CD14-positive monocyte (primary cell): ENCODE measurements around the gene CHMP4A. TPM values are rescaled to one million over a fixed set of nuclear protein-coding genes. Genes with fewer than 3 reads are reported as not detected.

ENCODE experiments used
- DNase-seq, 3 donors: peaks; one replicate each; pipeline ENCODE4 v3.0.0-alpha.2; 2011 to 2022
- H2AFZ ChIP-seq: 2 replicates; pipeline ENCODE4 v1.6.0; 2012; ENCODE audit warnings: mild to moderate bottlenecking, low read depth, low read length, inconsistent platforms; ENCODE audit not compliant: insufficient read depth, poor library complexity, severe bottlenecking
- H3K27ac ChIP-seq, 2 donors: 1 replicate in 1 of 2; 2 replicates in 1 of 2; pipeline ENCODE4 v1.5.1; 2012 to 2013; ENCODE audit warnings: low read length in 2 of 2, control low read depth in 1 of 2, inconsistent platforms in 1 of 2, low read depth in 1 of 2, mild to moderate bottlenecking in 1 of 2
- H3K27me3 ChIP-seq, 2 donors: one replicate each; pipeline versions ENCODE4 v1.6.0 to v1.6.1; 2011 to 2013; ENCODE audit warnings: low read length in 2 of 2; ENCODE audit not compliant: control insufficient read depth in 2 of 2, insufficient read depth in 2 of 2
- H3K36me3 ChIP-seq, 2 donors: replicated peaks in 1 of 2; 1 replicate in 1 of 2; 2 replicates in 1 of 2; pipeline versions ENCODE4 v1.5.1 to v1.6.1; 2012 to 2013; ENCODE audit warnings: low read length in 2 of 2, control low read depth in 1 of 2, inconsistent platforms in 1 of 2, mild to moderate bottlenecking in 1 of 2; ENCODE audit not compliant: insufficient read depth in 2 of 2, control insufficient read depth in 1 of 2
- H3K4me1 ChIP-seq, 2 donors: 1 replicate in 1 of 2; 2 replicates in 1 of 2; pipeline versions ENCODE4 v1.5.1 to v1.6.1; 2012 to 2013; ENCODE audit warnings: low read length in 2 of 2, control low read depth in 1 of 2, inconsistent platforms in 1 of 2, mild to moderate bottlenecking in 1 of 2, moderate library complexity in 1 of 2; ENCODE audit not compliant: insufficient read depth in 2 of 2, control insufficient read depth in 1 of 2
- H3K4me2 ChIP-seq: replicated peaks from 2 replicates; pipeline ENCODE3; 2012; ENCODE audit warnings: low read length, moderate library complexity, mild to moderate bottlenecking; ENCODE audit not compliant: poor library complexity, severe bottlenecking; ENCODE audit errors: extremely low read depth
- H3K4me3 ChIP-seq, 3 experiments: fragments of 200-600 bp in 1 of 3; sonication (generic) in 1 of 3; replicated peaks in 1 of 3; 1 replicate in 2 of 3; 2 replicates in 1 of 3; pipeline ENCODE4 v1.5.1; 2011 to 2013; ENCODE audit warnings: low read length in 3 of 3, mild to moderate bottlenecking in 3 of 3, control low read depth in 2 of 3, low read depth in 2 of 3, inconsistent platforms in 1 of 3, moderate library complexity in 1 of 3
- H3K79me2 ChIP-seq: 2 replicates; pipeline ENCODE4 v1.6.0; 2012; ENCODE audit warnings: mild to moderate bottlenecking, control low read depth, inconsistent platforms, low read length, moderate library complexity; ENCODE audit not compliant: insufficient read depth
- H3K9ac ChIP-seq: 2 replicates; pipeline ENCODE4 v1.6.0; 2017; ENCODE audit warnings: low read length, mild to moderate bottlenecking; ENCODE audit not compliant: insufficient read depth, poor library complexity, severe bottlenecking
- H3K9me3 ChIP-seq, 2 donors: replicated peaks in 1 of 2; 1 replicate in 1 of 2; 2 replicates in 1 of 2; pipeline versions ENCODE4 v1.5.1 to v1.6.1; 2012 to 2013; ENCODE audit warnings: low read length in 2 of 2, control low read depth in 1 of 2; ENCODE audit not compliant: control insufficient read depth in 1 of 2, insufficient read depth in 1 of 2
- H4K20me1 ChIP-seq: 2 replicates; pipeline ENCODE4 v1.6.0; 2012; ENCODE audit warnings: mild to moderate bottlenecking, low read length, control low read depth, moderate library complexity; ENCODE audit not compliant: insufficient read depth
- H3K27ac Mint-ChIP-seq, 7 donors: one replicate each; pipeline ENCODE4 v1.8.0; 2020; ENCODE audit warnings: mild to moderate bottlenecking in 7 of 7, mixed read lengths in 7 of 7, moderate library complexity in 6 of 7, inconsistent platforms in 2 of 7
- H3K27me3 Mint-ChIP-seq, 3 donors: one replicate each; pipeline ENCODE4 v1.8.0; 2021 to 2022; ENCODE audit warnings: low read depth in 3 of 3, mild to moderate bottlenecking in 3 of 3, mixed read lengths in 3 of 3, moderate library complexity in 3 of 3, inconsistent platforms in 1 of 3
- H3K36me3 Mint-ChIP-seq, 2 donors: one replicate each; pipeline ENCODE4 v1.8.0; 2020; ENCODE audit warnings: mixed read lengths in 2 of 2, inconsistent platforms in 1 of 2, mild to moderate bottlenecking in 1 of 2
- H3K4me1 Mint-ChIP-seq: one replicate; pipeline ENCODE4 v1.8.0; 2020; ENCODE audit warnings: mild to moderate bottlenecking, mixed read lengths
- H3K4me3 Mint-ChIP-seq, 2 donors: one replicate each; pipeline ENCODE4 v1.8.0; 2020; ENCODE audit warnings: mild to moderate bottlenecking in 2 of 2, mixed read lengths in 2 of 2, moderate library complexity in 1 of 2
- H3K9me3 Mint-ChIP-seq, 7 donors: one replicate each; pipeline ENCODE4 v1.8.0; 2020 to 2022; ENCODE audit warnings: mixed read lengths in 7 of 7, mild to moderate bottlenecking in 6 of 7, moderate library complexity in 6 of 7, inconsistent platforms in 2 of 7
- WGBS: methylation state at CpG from one replicate; pipeline ENCODE4 v1.1.5; 2013; ENCODE audit warnings: missing lambda C conversion rate; ENCODE audit not compliant: insufficient coverage; 5-methylcytosine and 5-hydroxymethylcytosine counted together
- intact Hi-C, 2 donors: fragments of 100-400 bp; cut with micrococcal nuclease; formaldehyde crosslinking; loops; one replicate each; pipeline versions ENCODE4 v1.15.0 to v1.15.1; 2023
- polyA plus RNA-seq, 3 donors: library from polyadenylated mRNA; depleted of rRNA in 1 of 3; unstranded in 2 of 3; stranded (reverse) in 1 of 3; fragments of 300-500 nt in 2 of 3; fragments of >200 nt in 1 of 3; fragmentation: Illumina TruSeq in 2 of 3; gene quantifications; 1 replicate in 2 of 3; 2 replicates in 1 of 3; pipeline ENCODE4 v1.2.3, GENCODE V29; 2012 to 2021
- TF ChIP-seq, protein P1 (sequence below): fragments of 200-600 bp; IDR thresholded peaks from one replicate; pipeline ENCODE4 v1.8.0; 2022; ENCODE audit warnings: antibody characterized with exemption, mild to moderate bottlenecking

CHMP4A gene
- polyA plus RNA-seq, 3 donors, result 99.0 to 128 (median 102) TPM

DNA sequence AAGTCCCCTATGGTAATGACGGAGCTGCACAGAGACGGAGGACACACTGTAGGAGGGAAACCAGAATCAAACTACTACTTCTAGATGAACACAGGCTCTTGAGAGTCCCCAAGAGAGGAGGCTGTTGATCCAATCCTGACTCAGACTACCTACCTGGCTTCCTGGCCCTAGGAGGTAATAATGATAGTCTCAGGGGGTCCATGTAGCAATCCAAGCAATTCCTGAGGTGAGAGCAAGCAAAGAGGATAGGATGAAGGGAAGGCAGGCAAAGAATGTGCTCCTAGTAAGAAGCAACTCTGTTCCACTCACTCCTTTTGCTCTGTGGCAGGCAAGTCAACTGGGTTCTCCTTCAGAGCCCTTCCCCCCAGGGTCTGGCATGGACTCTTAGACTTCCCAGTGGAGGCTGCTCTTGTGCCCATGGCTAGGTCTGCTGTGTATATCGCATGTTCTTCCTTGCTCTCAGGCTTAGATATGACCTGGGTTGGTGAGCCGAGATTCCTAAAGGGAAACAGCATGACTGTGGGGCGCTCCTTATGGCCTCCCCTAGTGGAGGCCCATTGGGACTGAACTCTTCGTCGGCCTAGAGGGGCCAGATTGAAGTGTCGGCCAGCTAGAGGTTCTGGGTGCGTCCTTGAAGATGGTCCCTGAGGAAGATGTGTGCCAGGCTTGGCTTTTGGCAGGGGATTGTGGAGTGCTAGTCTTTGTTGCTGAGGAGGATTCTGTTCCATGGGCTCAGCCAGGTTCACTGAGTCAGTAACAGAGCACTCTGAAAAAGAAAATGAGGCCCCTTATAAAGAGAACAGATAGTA is 27.0 kb upstream of the CHMP4A start:
- peak overlapping the region in 5 of 7 donors; percentile 19 to 88 (median 79) for H3K27ac Mint-ChIP-seq
- H3K4me3 Mint-ChIP-seq, result no peak overlapping the region
- Histone ChIP-seq H3K4me1 (peaks cover 45 to 68% of the 10 kb centered on the region in 2 donors), H3K4me2 (peak overlapping the region; percentile 80), H3K9ac (no peak overlapping the region), H2AFZ (no peak overlapping the region), H3K27me3 (no peaks in the 10 kb centered on the region), H3K9me3 (no peaks in the 10 kb centered on the region), H3K79me2 (peaks cover 55% of the 10 kb centered on the region), H4K20me1 (peaks cover 68% of the 10 kb centered on the region), H3K27ac (peak overlapping the region in 1 of 2 donors; percentile 45), H3K36me3 (peaks cover 56 to 61% of the 10 kb centered on the region in 2 donors), H3K4me3 (peak overlapping the region in 1 of 3 experiments; percentile 2)
- H3K4me1 Mint-ChIP-seq, result peaks cover 66% of the 10 kb centered on the region
- 100% methylated on average over 5 of the region's 9 CpGs for WGBS
- H3K27me3 Mint-ChIP-seq, result no peaks in the 10 kb centered on the region
- no peak for DNase-seq
- peaks cover 0 to 2% (median 0%) of the 10 kb centered on the region in 7 donors for H3K9me3 Mint-ChIP-seq
- intact Hi-C loops, result loop anchor here in 1 of 2 donors (5.0 to 10.0 kb wide), 2 partner anchors 57 to 194 kb away; partner anchors contain the start of genes DHRS1 and NOP9
- TF ChIP-seq, protein P1, sequence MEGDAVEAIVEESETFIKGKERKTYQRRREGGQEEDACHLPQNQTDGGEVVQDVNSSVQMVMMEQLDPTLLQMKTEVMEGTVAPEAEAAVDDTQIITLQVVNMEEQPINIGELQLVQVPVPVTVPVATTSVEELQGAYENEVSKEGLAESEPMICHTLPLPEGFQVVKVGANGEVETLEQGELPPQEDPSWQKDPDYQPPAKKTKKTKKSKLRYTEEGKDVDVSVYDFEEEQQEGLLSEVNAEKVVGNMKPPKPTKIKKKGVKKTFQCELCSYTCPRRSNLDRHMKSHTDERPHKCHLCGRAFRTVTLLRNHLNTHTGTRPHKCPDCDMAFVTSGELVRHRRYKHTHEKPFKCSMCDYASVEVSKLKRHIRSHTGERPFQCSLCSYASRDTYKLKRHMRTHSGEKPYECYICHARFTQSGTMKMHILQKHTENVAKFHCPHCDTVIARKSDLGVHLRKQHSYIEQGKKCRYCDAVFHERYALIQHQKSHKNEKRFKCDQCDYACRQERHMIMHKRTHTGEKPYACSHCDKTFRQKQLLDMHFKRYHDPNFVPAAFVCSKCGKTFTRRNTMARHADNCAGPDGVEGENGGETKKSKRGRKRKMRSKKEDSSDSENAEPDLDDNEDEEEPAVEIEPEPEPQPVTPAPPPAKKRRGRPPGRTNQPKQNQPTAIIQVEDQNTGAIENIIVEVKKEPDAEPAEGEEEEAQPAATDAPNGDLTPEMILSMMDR, result no peak
- H3K36me3 Mint-ChIP-seq, result peaks cover 56 to 59% of the 10 kb centered on the region in 2 donors

DNA sequence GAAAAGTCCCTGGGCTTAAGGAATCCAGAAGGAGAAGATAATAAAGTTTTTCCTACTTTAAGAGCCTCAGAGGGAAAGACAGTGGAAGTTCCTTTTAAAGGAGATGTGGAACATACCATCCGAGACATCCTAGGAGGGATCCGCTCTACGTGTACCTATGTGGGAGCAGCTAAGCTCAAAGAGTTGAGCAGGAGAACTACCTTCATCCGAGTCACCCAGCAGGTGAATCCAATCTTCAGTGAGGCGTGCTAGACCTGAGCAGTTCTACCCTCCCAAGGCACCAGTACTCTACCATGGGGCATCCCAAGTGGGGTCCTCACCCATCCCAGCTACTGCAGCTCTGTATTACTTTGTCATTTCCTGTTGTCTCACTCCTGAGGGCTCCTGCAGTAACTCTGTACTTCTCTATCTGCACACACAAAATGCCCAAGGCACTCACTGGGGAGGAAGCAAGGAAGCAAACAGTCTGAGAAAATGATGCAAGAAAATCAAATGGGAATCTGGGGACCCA is 25.3 kb upstream of the CHMP4A start:
- Histone ChIP-seq H3K36me3 (peaks cover 56 to 75% of the 10 kb centered on the region in 2 donors), H3K9me3 (no peaks in the 10 kb centered on the region), H3K4me1 (peaks cover 47 to 62% of the 10 kb centered on the region in 2 donors), H3K27ac (peak overlapping the region in 1 of 2 donors; percentile 45), H3K79me2 (peaks cover 72% of the 10 kb centered on the region), H3K4me2 (no peak overlapping the region), H3K4me3 (no peak overlapping the region), H3K9ac (no peak overlapping the region), H4K20me1 (peaks cover 77% of the 10 kb centered on the region), H3K27me3 (no peaks in the 10 kb centered on the region), H2AFZ (no peak overlapping the region)
- Mint-ChIP-seq H3K4me1 (peaks cover 69% of the 10 kb centered on the region), H3K36me3 (peaks cover 66 to 69% of the 10 kb centered on the region in 2 donors), H3K9me3 (no peaks in the 10 kb centered on the region), H3K4me3 (no peak overlapping the region), H3K27me3 (no peaks in the 10 kb centered on the region), H3K27ac (peak overlapping the region in 4 of 7 donors; percentile 67 to 80 (median 71))
- TF ChIP-seq, protein P1, result no peak
- WGBS, result 89% methylated on average over 5 of the region's 5 CpGs
- DNase-seq, result no peak
- intact Hi-C loops, result loop anchor here in 1 of 2 donors (10.0 kb wide), 1 partner anchor 104 kb away; the partner anchor contains the start of genes FITM1 and PSME1
